Osteocyte (in vitro differentiated cells): ENCODE results near the gene POLN. TPM values are rescaled to one million over a fixed set of nuclear protein-coding genes. Genes with fewer than 3 reads are reported as not detected.

ENCODE experiments used
- DNase-seq: peaks from one replicate; pipeline ENCODE4 v3.0.0; 2021; ENCODE audit warnings: mixed read lengths; ENCODE audit not compliant: unreplicated experiment; ENCODE audit errors: extremely low spot score
- H3K27ac Mint-ChIP-seq: one replicate; pipeline ENCODE4 v1.8.0; 2021; ENCODE audit warnings: mild to moderate bottlenecking, mixed read lengths; ENCODE audit not compliant: unreplicated experiment
- H3K27me3 Mint-ChIP-seq: one replicate; pipeline ENCODE4 v1.8.0; 2021; ENCODE audit warnings: mixed read lengths; ENCODE audit not compliant: unreplicated experiment
- H3K36me3 Mint-ChIP-seq: one replicate; pipeline ENCODE4 v1.8.0; 2021; ENCODE audit warnings: mixed read lengths; ENCODE audit not compliant: unreplicated experiment
- H3K4me1 Mint-ChIP-seq: one replicate; pipeline ENCODE4 v1.8.0; 2021; ENCODE audit warnings: mixed read lengths; ENCODE audit not compliant: unreplicated experiment
- H3K4me3 Mint-ChIP-seq: one replicate; pipeline ENCODE4 v1.8.0; 2021; ENCODE audit warnings: mild to moderate bottlenecking, moderate library complexity, mixed read lengths; ENCODE audit not compliant: unreplicated experiment
- H3K9me3 Mint-ChIP-seq: one replicate; pipeline ENCODE4 v1.8.0; 2021; ENCODE audit warnings: mixed read lengths; ENCODE audit not compliant: unreplicated experiment
- total RNA-seq: library from RNA; stranded (reverse); gene quantifications from 2 replicates; pipeline ENCODE4 v1.2.1, GENCODE V29; 2021
- TF ChIP-seq, protein P1 (sequence below): fragments of 200-600 bp; sonication (generic); IDR thresholded peaks from 2 replicates; pipeline ENCODE4 v1.5.0; 2021; ENCODE audit warnings: antibody characterized with exemption, mild to moderate bottlenecking, moderate library complexity

Gene POLN
- total RNA-seq, 1 donor from 2014 or later: 4.2 TPM

- Mint-ChIP-seq H3K27me3 (no peaks in the 10 kb centered on the region), H3K36me3 (no peaks in the 10 kb centered on the region), H3K4me3 (no peak overlapping the region), H3K4me1 (peaks cover under 1% of the 10 kb centered on the region), H3K9me3 (no peaks in the 10 kb centered on the region), H3K27ac (no peak overlapping the region)
- TF ChIP-seq, protein P1, sequence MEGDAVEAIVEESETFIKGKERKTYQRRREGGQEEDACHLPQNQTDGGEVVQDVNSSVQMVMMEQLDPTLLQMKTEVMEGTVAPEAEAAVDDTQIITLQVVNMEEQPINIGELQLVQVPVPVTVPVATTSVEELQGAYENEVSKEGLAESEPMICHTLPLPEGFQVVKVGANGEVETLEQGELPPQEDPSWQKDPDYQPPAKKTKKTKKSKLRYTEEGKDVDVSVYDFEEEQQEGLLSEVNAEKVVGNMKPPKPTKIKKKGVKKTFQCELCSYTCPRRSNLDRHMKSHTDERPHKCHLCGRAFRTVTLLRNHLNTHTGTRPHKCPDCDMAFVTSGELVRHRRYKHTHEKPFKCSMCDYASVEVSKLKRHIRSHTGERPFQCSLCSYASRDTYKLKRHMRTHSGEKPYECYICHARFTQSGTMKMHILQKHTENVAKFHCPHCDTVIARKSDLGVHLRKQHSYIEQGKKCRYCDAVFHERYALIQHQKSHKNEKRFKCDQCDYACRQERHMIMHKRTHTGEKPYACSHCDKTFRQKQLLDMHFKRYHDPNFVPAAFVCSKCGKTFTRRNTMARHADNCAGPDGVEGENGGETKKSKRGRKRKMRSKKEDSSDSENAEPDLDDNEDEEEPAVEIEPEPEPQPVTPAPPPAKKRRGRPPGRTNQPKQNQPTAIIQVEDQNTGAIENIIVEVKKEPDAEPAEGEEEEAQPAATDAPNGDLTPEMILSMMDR: no peak
- DNase-seq: no peak
Observed at GRCh38 chr4:2265113-2266110, 23.5 kb upstream of the POLN start.

DNA sequence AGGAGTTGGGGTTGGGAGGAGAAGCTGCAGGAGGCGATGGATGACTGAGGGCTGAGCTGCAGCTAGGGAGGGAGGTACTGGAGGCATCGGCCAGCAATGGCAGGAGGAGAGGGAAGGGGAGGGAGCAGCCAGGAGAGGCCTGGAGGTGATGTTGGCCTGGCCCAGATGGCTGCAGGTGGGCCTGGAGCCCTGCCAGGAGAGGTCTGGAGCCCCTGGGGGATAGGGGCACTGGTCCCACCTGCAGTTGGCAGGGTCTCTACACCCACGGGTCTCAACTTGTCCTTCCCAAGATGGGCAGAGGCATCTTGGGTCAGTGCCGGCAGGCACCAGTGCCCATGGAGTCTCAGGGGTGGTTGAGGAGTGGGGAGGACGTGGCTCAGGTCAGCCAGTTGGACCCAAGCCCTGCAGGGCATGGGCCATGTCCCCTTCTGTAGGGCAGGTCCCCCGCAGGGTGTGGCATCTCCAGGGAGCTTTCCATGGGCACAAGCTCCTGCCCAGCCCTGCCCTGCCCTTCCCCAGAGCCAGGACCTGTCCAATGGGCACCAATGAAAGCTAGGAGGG, 22.6 kb upstream of the POLN start:
- H3K27ac Mint-ChIP-seq: no peak overlapping the region
- TF ChIP-seq, protein P1: no peak
- no peaks in the 10 kb centered on the region for H3K9me3 Mint-ChIP-seq
- no peak overlapping the region for H3K4me3 Mint-ChIP-seq
- H3K36me3 Mint-ChIP-seq: no peaks in the 10 kb centered on the region
- no peak for DNase-seq
- H3K27me3 Mint-ChIP-seq: no peaks in the 10 kb centered on the region
- H3K4me1 Mint-ChIP-seq: peaks cover 6% of the 10 kb centered on the region

DNA sequence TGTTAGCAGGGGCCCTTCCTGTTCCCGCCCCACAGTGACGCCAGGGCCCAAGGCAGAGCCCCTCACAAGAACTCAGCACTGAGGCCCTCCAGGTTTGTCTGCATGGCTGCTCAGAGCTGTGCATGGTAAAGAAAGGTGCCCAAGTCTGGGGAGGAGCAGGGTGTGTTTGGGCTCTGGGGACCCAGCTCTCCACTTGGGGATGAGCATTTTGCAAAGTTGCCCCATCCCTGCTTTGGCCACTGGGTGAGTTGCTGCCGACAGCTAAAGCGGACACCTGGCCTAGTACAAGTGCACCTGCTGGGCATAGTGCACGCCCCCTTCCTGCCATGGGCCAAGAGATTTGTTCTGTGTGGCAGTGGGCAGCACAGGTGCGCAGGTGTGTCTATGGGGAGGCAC, 22.0 kb upstream of the POLN start:
- Mint-ChIP-seq H3K4me3 (no peak overlapping the region), H3K27me3 (no peaks in the 10 kb centered on the region), H3K27ac (no peak overlapping the region), H3K4me1 (peaks cover 6% of the 10 kb centered on the region), H3K9me3 (no peaks in the 10 kb centered on the region), H3K36me3 (no peaks in the 10 kb centered on the region)
- TF ChIP-seq, protein P1: no peak
- no peak for DNase-seq

DNA sequence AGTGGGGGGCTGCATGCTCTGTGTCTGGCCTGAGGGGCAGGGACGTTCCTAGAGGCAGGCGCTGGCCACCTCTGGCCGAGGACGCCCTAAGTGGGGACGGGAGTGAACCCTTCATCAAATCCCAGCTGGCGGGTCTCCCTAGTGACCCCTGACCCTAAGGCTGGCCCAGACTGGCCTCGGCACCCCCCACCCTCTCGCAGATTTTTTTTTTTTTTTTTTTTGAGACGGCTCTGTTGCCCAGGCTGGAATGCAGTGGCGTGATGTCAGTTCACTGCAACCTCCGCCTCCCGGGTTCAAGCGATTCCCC, 21.0 kb upstream of the POLN start:
- Mint-ChIP-seq H3K4me3 (peak overlapping the region; percentile 67), H3K36me3 (no peaks in the 10 kb centered on the region), H3K27me3 (no peaks in the 10 kb centered on the region), H3K27ac (peak overlapping the region; percentile 59), H3K9me3 (no peaks in the 10 kb centered on the region), H3K4me1 (peaks cover 6% of the 10 kb centered on the region)
- TF ChIP-seq, protein P1: no peak
- DNase-seq: no peak
